CD14-positive monocyte (primary cell): Measurements from ENCODE around the gene CLN6. TPM values are rescaled to one million over a fixed set of nuclear protein-coding genes. Genes with fewer than 3 reads are reported as not detected.

Experiments
- DNase-seq, 3 donors: peaks; one replicate each; pipeline ENCODE4 v3.0.0-alpha.2; 2011 to 2022
- H2AFZ ChIP-seq: 2 replicates; pipeline ENCODE4 v1.6.0; 2012; ENCODE audit warnings: mild to moderate bottlenecking, low read depth, low read length, inconsistent platforms; ENCODE audit not compliant: insufficient read depth, poor library complexity, severe bottlenecking
- H3K27ac ChIP-seq, 2 donors: 1 replicate in 1 of 2; 2 replicates in 1 of 2; pipeline ENCODE4 v1.5.1; 2012 to 2013; ENCODE audit warnings: low read length in 2 of 2, control low read depth in 1 of 2, inconsistent platforms in 1 of 2, low read depth in 1 of 2, mild to moderate bottlenecking in 1 of 2
- H3K27me3 ChIP-seq, 2 donors: one replicate each; pipeline versions ENCODE4 v1.6.0 to v1.6.1; 2011 to 2013; ENCODE audit warnings: low read length in 2 of 2; ENCODE audit not compliant: control insufficient read depth in 2 of 2, insufficient read depth in 2 of 2
- H3K36me3 ChIP-seq, 2 donors: replicated peaks in 1 of 2; 1 replicate in 1 of 2; 2 replicates in 1 of 2; pipeline versions ENCODE4 v1.5.1 to v1.6.1; 2012 to 2013; ENCODE audit warnings: low read length in 2 of 2, control low read depth in 1 of 2, inconsistent platforms in 1 of 2, mild to moderate bottlenecking in 1 of 2; ENCODE audit not compliant: insufficient read depth in 2 of 2, control insufficient read depth in 1 of 2
- H3K4me1 ChIP-seq, 2 donors: 1 replicate in 1 of 2; 2 replicates in 1 of 2; pipeline versions ENCODE4 v1.5.1 to v1.6.1; 2012 to 2013; ENCODE audit warnings: low read length in 2 of 2, control low read depth in 1 of 2, inconsistent platforms in 1 of 2, mild to moderate bottlenecking in 1 of 2, moderate library complexity in 1 of 2; ENCODE audit not compliant: insufficient read depth in 2 of 2, control insufficient read depth in 1 of 2
- H3K4me2 ChIP-seq: replicated peaks from 2 replicates; pipeline ENCODE3; 2012; ENCODE audit warnings: low read length, moderate library complexity, mild to moderate bottlenecking; ENCODE audit not compliant: poor library complexity, severe bottlenecking; ENCODE audit errors: extremely low read depth
- H3K4me3 ChIP-seq, 3 experiments: fragments of 200-600 bp in 1 of 3; sonication (generic) in 1 of 3; replicated peaks in 1 of 3; 1 replicate in 2 of 3; 2 replicates in 1 of 3; pipeline ENCODE4 v1.5.1; 2011 to 2013; ENCODE audit warnings: low read length in 3 of 3, mild to moderate bottlenecking in 3 of 3, control low read depth in 2 of 3, low read depth in 2 of 3, inconsistent platforms in 1 of 3, moderate library complexity in 1 of 3
- H3K79me2 ChIP-seq: 2 replicates; pipeline ENCODE4 v1.6.0; 2012; ENCODE audit warnings: mild to moderate bottlenecking, control low read depth, inconsistent platforms, low read length, moderate library complexity; ENCODE audit not compliant: insufficient read depth
- H3K9ac ChIP-seq: 2 replicates; pipeline ENCODE4 v1.6.0; 2017; ENCODE audit warnings: low read length, mild to moderate bottlenecking; ENCODE audit not compliant: insufficient read depth, poor library complexity, severe bottlenecking
- H3K9me3 ChIP-seq, 2 donors: replicated peaks in 1 of 2; 1 replicate in 1 of 2; 2 replicates in 1 of 2; pipeline versions ENCODE4 v1.5.1 to v1.6.1; 2012 to 2013; ENCODE audit warnings: low read length in 2 of 2, control low read depth in 1 of 2; ENCODE audit not compliant: control insufficient read depth in 1 of 2, insufficient read depth in 1 of 2
- H4K20me1 ChIP-seq: 2 replicates; pipeline ENCODE4 v1.6.0; 2012; ENCODE audit warnings: mild to moderate bottlenecking, low read length, control low read depth, moderate library complexity; ENCODE audit not compliant: insufficient read depth
- H3K27ac Mint-ChIP-seq, 7 donors: one replicate each; pipeline ENCODE4 v1.8.0; 2020; ENCODE audit warnings: mild to moderate bottlenecking in 7 of 7, mixed read lengths in 7 of 7, moderate library complexity in 6 of 7, inconsistent platforms in 2 of 7
- H3K27me3 Mint-ChIP-seq, 3 donors: one replicate each; pipeline ENCODE4 v1.8.0; 2021 to 2022; ENCODE audit warnings: low read depth in 3 of 3, mild to moderate bottlenecking in 3 of 3, mixed read lengths in 3 of 3, moderate library complexity in 3 of 3, inconsistent platforms in 1 of 3
- H3K36me3 Mint-ChIP-seq, 2 donors: one replicate each; pipeline ENCODE4 v1.8.0; 2020; ENCODE audit warnings: mixed read lengths in 2 of 2, inconsistent platforms in 1 of 2, mild to moderate bottlenecking in 1 of 2
- H3K4me1 Mint-ChIP-seq: one replicate; pipeline ENCODE4 v1.8.0; 2020; ENCODE audit warnings: mild to moderate bottlenecking, mixed read lengths
- H3K4me3 Mint-ChIP-seq, 2 donors: one replicate each; pipeline ENCODE4 v1.8.0; 2020; ENCODE audit warnings: mild to moderate bottlenecking in 2 of 2, mixed read lengths in 2 of 2, moderate library complexity in 1 of 2
- H3K9me3 Mint-ChIP-seq, 7 donors: one replicate each; pipeline ENCODE4 v1.8.0; 2020 to 2022; ENCODE audit warnings: mixed read lengths in 7 of 7, mild to moderate bottlenecking in 6 of 7, moderate library complexity in 6 of 7, inconsistent platforms in 2 of 7
- CTCF ChIP-seq: fragments of 200-600 bp; IDR thresholded peaks from one replicate; pipeline ENCODE4 v1.8.0; 2022; ENCODE audit warnings: antibody characterized with exemption, mild to moderate bottlenecking
- WGBS: methylation state at CpG from one replicate; pipeline ENCODE4 v1.1.5; 2013; ENCODE audit warnings: missing lambda C conversion rate; ENCODE audit not compliant: insufficient coverage; 5-methylcytosine and 5-hydroxymethylcytosine counted together
- intact Hi-C, 2 donors: fragments of 100-400 bp; cut with micrococcal nuclease; formaldehyde crosslinking; loops; one replicate each; pipeline versions ENCODE4 v1.15.0 to v1.15.1; 2023
- polyA plus RNA-seq, 3 donors: library from polyadenylated mRNA; depleted of rRNA in 1 of 3; unstranded in 2 of 3; stranded (reverse) in 1 of 3; fragments of 300-500 nt in 2 of 3; fragments of >200 nt in 1 of 3; fragmentation: Illumina TruSeq in 2 of 3; gene quantifications; 1 replicate in 2 of 3; 2 replicates in 1 of 3; pipeline ENCODE4 v1.2.3, GENCODE V29; 2012 to 2021

CLN6 gene
- polyA plus RNA-seq, 3 donors, result 3.4 to 37.6 (median 4.2) TPM

GRCh38 chr15:68261241-68261640 is 31.7 kb upstream of the CLN6 start:
- no peak overlapping the region for H2AFZ ChIP-seq
- H3K4me3 Mint-ChIP-seq, result no peak overlapping the region
- H3K27me3 Mint-ChIP-seq, result peaks cover 4 to 16% (median 14%) of the 10 kb centered on the region in 3 donors
- intact Hi-C loops, result no loop called here
- DNase-seq, result no peak
- H3K36me3 Mint-ChIP-seq, result no peaks in the 10 kb centered on the region
- no peak overlapping the region for H3K9ac ChIP-seq
- no peak for TF ChIP-seq CTCF
- H3K4me1 ChIP-seq, result peaks cover 12% of the 10 kb centered on the region in 2 donors
- no peaks in the 10 kb centered on the region for H3K9me3 Mint-ChIP-seq
- H3K27ac Mint-ChIP-seq, result no peak overlapping the region
- H3K4me2 ChIP-seq, result no peak overlapping the region
- no peak overlapping the region for H3K4me3 ChIP-seq
- peaks cover 10 to 24% of the 10 kb centered on the region in 2 donors for H3K27me3 ChIP-seq
- H3K4me1 Mint-ChIP-seq, result peaks cover 8% of the 10 kb centered on the region
- no CpG with 5 or more reads among the region's 3 CpGs for WGBS
- no peaks in the 10 kb centered on the region for H3K79me2 ChIP-seq
- H4K20me1 ChIP-seq, result no peaks in the 10 kb centered on the region
- no peaks in the 10 kb centered on the region for H3K36me3 ChIP-seq
- H3K27ac ChIP-seq, result no peak overlapping the region
- H3K9me3 ChIP-seq, result no peaks in the 10 kb centered on the region

GRCh38 chr15:68259883-68260282 is 30.4 kb upstream of the CLN6 start:
- no peak overlapping the region for H3K27ac ChIP-seq
- H3K36me3 Mint-ChIP-seq, result no peaks in the 10 kb centered on the region
- H3K27me3 Mint-ChIP-seq, result peaks cover 2 to 14% (median 13%) of the 10 kb centered on the region in 3 donors
- H3K4me3 ChIP-seq, result no peak overlapping the region
- H3K4me1 Mint-ChIP-seq, result peaks cover 14% of the 10 kb centered on the region
- DNase-seq, result no peak
- no peak for TF ChIP-seq CTCF
- no peak overlapping the region for H3K27ac Mint-ChIP-seq
- intact Hi-C loops, result loop anchor here in 1 of 2 donors (10.0 kb wide), 1 partner anchor 45 kb away; no protein-coding TSS in a partner anchor
- H3K4me3 Mint-ChIP-seq, result no peak overlapping the region
- no peaks in the 10 kb centered on the region for H3K79me2 ChIP-seq
- no peak overlapping the region for H2AFZ ChIP-seq
- H3K9me3 ChIP-seq, result no peaks in the 10 kb centered on the region
- no peaks in the 10 kb centered on the region for H3K9me3 Mint-ChIP-seq
- WGBS, result 90% methylated on average over 2 of the region's 2 CpGs
- H3K4me2 ChIP-seq, result no peak overlapping the region
- H3K9ac ChIP-seq, result no peak overlapping the region
- peaks cover 14 to 18% of the 10 kb centered on the region in 2 donors for H3K4me1 ChIP-seq
- H3K27me3 ChIP-seq, result peaks cover 6 to 15% of the 10 kb centered on the region in 2 donors
- H4K20me1 ChIP-seq, result no peaks in the 10 kb centered on the region
- H3K36me3 ChIP-seq, result no peaks in the 10 kb centered on the region
